Measurements from ENCODE around the gene LRP2.

The LRP2 gene

GRCh38 chr2:169116993-169117392 lies 245.3 kb downstream of the LRP2 start:
- DNase-seq, result no peak

- DNase-seq, result no peak
Measured at GRCh38 chr2:169116327-169116726, 246.0 kb downstream of the LRP2 start.

GRCh38 chr2:169114056-169114455 lies 248.3 kb downstream of the LRP2 start:
- no peak for DNase-seq

- DNase-seq, result no peak
Measured at GRCh38 chr2:169112841-169113240, 249.5 kb downstream of the LRP2 start.

GRCh38 chr2:169110916-169111315 lies 251.4 kb downstream of the LRP2 start:
- DNase-seq, result no peak

- DNase-seq, result no peak
Measured at GRCh38 chr2:169110419-169110818, 251.9 kb downstream of the LRP2 start.

- peak; percentile 88 for DNase-seq
Measured at GRCh38 chr2:169109502-169110409, 252.6 kb downstream of the LRP2 start.

GRCh38 chr2:169108099-169108884 lies 254.0 kb downstream of the LRP2 start:
- DNase-seq, result no peak

- no peak for DNase-seq
Measured at GRCh38 chr2:169107645-169108044, 254.7 kb downstream of the LRP2 start.

GRCh38 chr2:169106563-169107545 lies 255.5 kb downstream of the LRP2 start:
- DNase-seq, result no peak

- DNase-seq, result no peak
Measured at GRCh38 chr2:169106134-169106533, 256.2 kb downstream of the LRP2 start.

GRCh38 chr2:169105476-169105875 lies 256.9 kb downstream of the LRP2 start:
- DNase-seq, result no peak

GRCh38 chr2:169104848-169105247 lies 257.5 kb downstream of the LRP2 start:
- no peak for DNase-seq

- DNase-seq, result no peak
Measured at GRCh38 chr2:169095621-169096105, 266.7 kb downstream of the LRP2 start.

- no peak for DNase-seq
Measured at GRCh38 chr2:169094676-169095075, 267.7 kb downstream of the LRP2 start.

- no peak for DNase-seq
Measured at GRCh38 chr2:169093535-169093934, 268.8 kb downstream of the LRP2 start.

- DNase-seq, result no peak
Measured at GRCh38 chr2:169091761-169092519, 270.4 kb downstream of the LRP2 start.

- DNase-seq, result no peak
Measured at GRCh38 chr2:169091256-169091655, 271.1 kb downstream of the LRP2 start.

- DNase-seq, result no peak
Measured at GRCh38 chr2:169090133-169090820, 272.1 kb downstream of the LRP2 start.

GRCh38 chr2:169089182-169089581 lies 273.2 kb downstream of the LRP2 start:
- no peak for DNase-seq

GRCh38 chr2:169087757-169088379 lies 274.5 kb downstream of the LRP2 start:
- DNase-seq, result no peak
